ENCODE measurements around the gene KCTD14.
"Not testable (repeated sequence)": the region's sequence is repeated elsewhere in the genome, so short reads cannot be mapped to it uniquely, and the experiment has no call there.

The KCTD14 gene

GRCh38 chr11:77993902-77994301 lies 29.2 kb downstream of the KCTD14 start:
- TF ChIP-seq CTCF (IDR thresholded peaks at IDR 0.05; ENCODE audit: low read length) (no peak), EZH2phosphoT487 (IDR thresholded peaks at IDR 0.05; ENCODE audit: low read length) (no peak), EZH2 (optimal IDR thresholded peaks at IDR 0.05; ENCODE audit: low read depth, low read length) (no peak)
- DNase-seq, result no peak

GRCh38 chr11:77990981-77991380 lies 32.1 kb downstream of the KCTD14 start:
- TF ChIP-seq EZH2phosphoT487 (IDR thresholded peaks at IDR 0.05; ENCODE audit: low read length), result no peak
- TF ChIP-seq EZH2 (optimal IDR thresholded peaks at IDR 0.05; ENCODE audit: low read depth, low read length), result no peak
- TF ChIP-seq CTCF (IDR thresholded peaks at IDR 0.05; ENCODE audit: low read length), result no peak
- Histone ChIP-seq H3K9ac (ENCODE audit: low read length) (no peak overlapping the region), H3K4me2 (ENCODE audit: low read depth, low read length) (no peak overlapping the region), H3F3A (ENCODE audit: insufficient read depth, low read length) (peaks cover 11% of the 10 kb centered on the region; the same call in 1 of the 2 replicates), H3K4me1 (ENCODE audit: low read length) (peaks cover 14% of the 10 kb centered on the region), H3K9me2 (replicated peaks; ENCODE audit: insufficient read depth, low read length) (no peaks in the 10 kb centered on the region), H3K9me3 (replicated peaks; ENCODE audit: insufficient read depth, low read length) (no peaks in the 10 kb centered on the region), H3K27me3 (replicated peaks; ENCODE audit: insufficient read depth, low read length) (no peaks in the 10 kb centered on the region), H2AFZ (ENCODE audit: low read length) (no peak overlapping the region), H3K36me3 (replicated peaks; ENCODE audit: insufficient read depth, low read length) (no peaks in the 10 kb centered on the region; the same call in 1 of the 2 replicates), H3K27ac (ENCODE audit: low read length) (no peak overlapping the region), H4K20me1 (ENCODE audit: insufficient read depth, low read length) (no peaks in the 10 kb centered on the region), H3K4me3 (ENCODE audit: low read length) (no peak overlapping the region), H3K79me2 (ENCODE audit: low read length) (peaks cover 32% of the 10 kb centered on the region)
- DNase-seq, result no peak

More at GRCh38 chr11:77993902-77994301, 29.2 kb downstream of the KCTD14 start:
- Histone ChIP-seq H3K4me1 (ENCODE audit: low read length) (peaks cover 14% of the 10 kb centered on the region), H3K27me3 (replicated peaks; ENCODE audit: insufficient read depth, low read length) (no peaks in the 10 kb centered on the region), H3K4me2 (ENCODE audit: low read depth, low read length) (peak overlapping the region; percentile 97), H3K27ac (ENCODE audit: low read length) (peak overlapping the region; percentile 79; the same call in 1 of the 2 replicates), H3K36me3 (replicated peaks; ENCODE audit: insufficient read depth, low read length) (no peaks in the 10 kb centered on the region; the same call in 1 of the 2 replicates), H3F3A (ENCODE audit: insufficient read depth, low read length) (peaks cover 11% of the 10 kb centered on the region; the same call in 1 of the 2 replicates), H2AFZ (ENCODE audit: low read length) (peak overlapping the region; percentile 98), H3K79me2 (ENCODE audit: low read length) (peaks cover 32% of the 10 kb centered on the region), H3K9ac (ENCODE audit: low read length) (peak overlapping the region; percentile 78), H3K9me2 (replicated peaks; ENCODE audit: insufficient read depth, low read length) (no peaks in the 10 kb centered on the region), H3K4me3 (ENCODE audit: low read length) (peak overlapping the region; percentile 99), H4K20me1 (ENCODE audit: insufficient read depth, low read length) (no peaks in the 10 kb centered on the region), H3K9me3 (replicated peaks; ENCODE audit: insufficient read depth, low read length) (no peaks in the 10 kb centered on the region)

GRCh38 chr11:77986456-77986855 lies 36.6 kb downstream of the KCTD14 start:
- H3K27me3 ChIP-seq (replicated peaks; ENCODE audit: insufficient read depth, low read length); H2AFZ ChIP-seq (ENCODE audit: low read length); H3K9me3 ChIP-seq (replicated peaks; ENCODE audit: insufficient read depth, low read length); H3K4me3 ChIP-seq (ENCODE audit: low read length); H3K4me2 ChIP-seq (ENCODE audit: low read depth, low read length); H3K27ac ChIP-seq (ENCODE audit: low read length); H3K9ac ChIP-seq (ENCODE audit: low read length); H4K20me1 ChIP-seq (ENCODE audit: insufficient read depth, low read length); H3K4me1 ChIP-seq (ENCODE audit: low read length); H3K9me2 ChIP-seq (replicated peaks; ENCODE audit: insufficient read depth, low read length); H3K36me3 ChIP-seq (replicated peaks; ENCODE audit: insufficient read depth, low read length); H3F3A ChIP-seq (ENCODE audit: insufficient read depth, low read length); DNase-seq: not testable (repeated sequence)
- peaks cover 20% of the 10 kb centered on the region for H3K79me2 ChIP-seq (ENCODE audit: low read length)

GRCh38 chr11:77981346-77981947 lies 41.6 kb downstream of the KCTD14 start:
- H3K9me2 ChIP-seq (replicated peaks; ENCODE audit: insufficient read depth, low read length), result no peaks in the 10 kb centered on the region

More at GRCh38 chr11:77981346-77981947, 41.6 kb downstream of the KCTD14 start:
- Histone ChIP-seq H3K27me3 (replicated peaks; ENCODE audit: insufficient read depth, low read length) (no peaks in the 10 kb centered on the region), H3K27ac (ENCODE audit: low read length) (no peak overlapping the region), H4K20me1 (ENCODE audit: insufficient read depth, low read length) (no peaks in the 10 kb centered on the region), H3K4me1 (ENCODE audit: low read length) (no peaks in the 10 kb centered on the region), H3K4me2 (ENCODE audit: low read depth, low read length) (no peak overlapping the region), H3K4me3 (ENCODE audit: low read length) (no peak overlapping the region), H3K9me3 (replicated peaks; ENCODE audit: insufficient read depth, low read length) (no peaks in the 10 kb centered on the region), H3K79me2 (ENCODE audit: low read length) (0 out of 2 replicates have a peak, but pooled peaks cover 14% of the 10 kb centered on the region), H3K36me3 (replicated peaks; ENCODE audit: insufficient read depth, low read length) (no peaks in the 10 kb centered on the region; the same call in 1 of the 2 replicates), H3K9ac (ENCODE audit: low read length) (no peak overlapping the region), H2AFZ (ENCODE audit: low read length) (no peak overlapping the region), H3F3A (ENCODE audit: insufficient read depth, low read length) (no peaks in the 10 kb centered on the region)
- DNase-seq, result no peak
- TF ChIP-seq EZH2 (optimal IDR thresholded peaks at IDR 0.05; ENCODE audit: low read depth, low read length), result no peak
- no peak for TF ChIP-seq CTCF (IDR thresholded peaks at IDR 0.05; ENCODE audit: low read length)
- no peak for TF ChIP-seq EZH2phosphoT487 (IDR thresholded peaks at IDR 0.05; ENCODE audit: low read length)

Data from MM.1S (cell line).